Left renal pelvis (tissue), 4 donors: ENCODE measurements around the gene KIF13A. TPM values are rescaled to one million over a fixed set of nuclear protein-coding genes. Genes with fewer than 3 reads are reported as not detected.
"Not testable (repeated sequence)": the region's sequence is repeated elsewhere in the genome, so short reads cannot be mapped to it uniquely, and the experiment has no call there.

Experiments used
- DNase-seq, 4 donors: peaks; one replicate each; pipeline ENCODE4 v3.0.0-alpha.2; 2013; ENCODE audit warnings: low read depth in 4 of 4, low spot score in 3 of 4
- polyA plus RNA-seq, 4 donors: library from polyadenylated mRNA; unstranded; fragments of 120-200 nt; gene quantifications; one replicate each; pipeline ENCODE4 v1.2.1, GENCODE V29; 2013; ENCODE audit not compliant: insufficient read length in 4 of 4

KIF13A gene
- polyA plus RNA-seq, 4 donors, result 36.6 to 40.0 (median 36.9) TPM

DNA sequence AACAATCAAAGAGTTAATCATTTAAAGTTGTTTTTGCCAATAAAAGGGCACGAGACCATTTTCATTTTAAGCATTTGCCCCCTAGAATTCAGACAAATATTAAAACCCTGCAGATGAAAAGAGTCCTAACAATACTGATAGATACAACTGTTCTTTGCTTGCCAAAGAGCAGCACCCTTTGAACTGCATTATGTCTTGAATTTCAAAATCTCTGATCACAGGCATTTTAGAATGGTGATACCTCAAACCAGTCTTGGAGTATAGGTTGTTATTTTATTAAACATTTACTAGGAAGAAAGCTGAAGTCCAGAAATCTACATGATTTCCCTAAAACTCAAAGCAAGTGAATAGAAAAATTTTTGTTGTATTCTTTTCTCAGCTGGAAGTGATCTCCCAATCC is 108.7 kb downstream of the KIF13A start:
- DNase-seq, result no peak

DNA sequence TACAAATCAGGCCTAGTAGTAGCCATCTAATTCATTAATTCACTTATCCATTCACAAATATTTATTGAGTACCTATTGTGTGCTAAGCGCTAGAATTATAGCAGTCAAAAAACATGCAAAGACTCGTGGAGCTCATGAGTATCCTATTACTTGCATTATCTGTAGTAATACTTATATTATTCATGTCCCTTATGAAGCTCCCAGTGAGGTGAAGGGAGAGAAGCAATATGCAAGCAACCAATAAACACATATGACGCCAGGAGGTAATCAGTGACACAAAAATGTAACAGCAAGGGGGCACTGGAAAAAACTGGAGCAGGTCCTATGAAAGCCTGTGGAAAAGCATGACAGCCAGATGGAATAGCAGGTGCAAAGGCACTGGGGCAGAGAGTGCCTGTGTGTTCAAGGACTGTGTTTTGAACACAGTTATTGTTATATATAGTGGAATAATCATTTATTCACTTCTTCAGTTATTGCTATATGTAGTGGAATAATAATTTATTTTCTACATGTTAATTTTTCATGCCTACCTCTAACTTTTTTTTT is 109.5 kb downstream of the KIF13A start:
- DNase-seq, result no peak

DNA sequence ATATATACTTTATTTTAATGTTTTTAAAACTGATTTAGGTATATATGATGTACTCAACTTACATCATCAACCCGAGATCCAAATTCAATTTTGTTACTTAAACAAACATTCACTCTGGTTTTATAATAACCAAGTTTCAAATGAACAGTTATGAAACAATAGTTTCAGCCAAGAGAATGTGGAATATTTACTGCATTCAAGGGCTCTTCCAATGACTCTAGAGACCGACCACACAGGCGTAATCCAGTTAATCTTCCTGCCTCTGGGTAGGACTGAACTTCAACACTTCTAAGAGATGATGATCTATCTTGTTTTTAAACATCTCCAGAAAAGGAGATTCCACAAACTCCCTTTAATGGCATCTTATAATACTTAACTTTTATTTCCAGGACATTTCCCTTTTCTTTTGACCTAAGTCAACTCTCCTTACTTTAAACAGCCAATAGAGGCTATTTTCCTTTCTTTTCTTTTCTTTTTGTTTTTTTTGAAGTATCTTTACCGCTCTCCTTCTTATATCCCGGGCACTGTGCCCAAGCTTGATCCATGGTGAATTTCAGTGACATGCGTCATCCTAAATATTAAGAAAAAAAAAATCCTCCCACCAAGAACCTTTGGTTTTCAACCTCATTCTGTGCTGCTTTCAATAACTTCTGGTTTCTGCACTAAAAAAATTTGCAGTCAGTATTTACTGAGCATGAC is 110.1 kb downstream of the KIF13A start:
- DNase-seq, result no peak

DNA sequence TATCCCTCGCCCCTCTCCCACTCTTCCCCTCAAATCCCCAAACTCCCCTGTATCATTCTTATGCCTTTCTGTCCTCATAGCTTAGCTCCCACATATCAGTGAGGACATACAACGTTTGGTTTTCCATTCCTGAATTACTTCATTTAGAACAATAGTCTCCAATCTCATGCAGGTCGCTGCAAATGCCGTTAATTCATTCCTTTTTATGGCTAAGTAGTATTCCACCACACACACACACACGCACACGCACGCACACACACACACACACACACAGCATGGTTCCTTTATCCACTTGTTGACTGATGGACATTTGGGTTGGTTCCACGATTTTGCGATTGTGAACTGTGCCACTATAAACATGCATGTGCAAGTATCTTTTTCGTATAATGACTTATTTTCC is 112.7 kb downstream of the KIF13A start:
- DNase-seq, result no peak

DNA sequence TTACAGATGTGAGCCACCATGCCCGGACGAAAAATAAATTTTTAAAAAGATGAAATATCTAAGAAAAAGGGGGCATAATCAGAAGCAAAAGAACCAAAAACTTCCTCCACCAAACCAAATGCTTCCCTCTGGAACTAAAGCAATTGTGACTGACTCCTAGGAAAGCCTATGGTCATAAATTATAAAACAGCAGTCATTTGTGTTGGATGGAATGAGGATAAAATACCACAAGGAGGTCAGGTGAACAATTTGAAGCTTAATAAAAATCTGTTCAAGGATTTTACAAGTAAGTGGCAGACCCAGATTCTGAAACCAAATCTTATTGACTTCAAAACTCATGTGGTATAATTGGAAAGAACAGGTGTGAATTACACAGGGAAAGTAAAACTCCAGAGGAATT is 114.5 kb downstream of the KIF13A start:
- DNase-seq, result no peak

DNA sequence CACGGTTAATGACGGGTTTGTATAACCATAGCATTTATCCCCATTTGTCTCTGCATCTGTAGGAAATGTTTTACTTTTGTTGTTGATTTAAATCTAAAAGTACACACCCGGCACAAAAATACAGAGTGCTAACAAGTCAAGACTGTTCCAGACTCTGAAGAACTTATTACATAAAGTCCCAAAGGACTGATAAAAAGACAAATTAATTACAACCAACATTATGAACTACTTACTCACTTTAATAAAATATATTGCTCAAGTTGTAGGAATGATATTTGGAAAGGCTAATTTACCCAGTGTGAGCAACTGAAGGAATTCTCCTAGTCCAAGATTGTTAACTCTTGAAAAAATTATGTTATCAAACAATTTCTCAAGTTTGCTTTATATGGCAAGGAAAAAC is 115.6 kb downstream of the KIF13A start:
- DNase-seq, result no peak

DNA sequence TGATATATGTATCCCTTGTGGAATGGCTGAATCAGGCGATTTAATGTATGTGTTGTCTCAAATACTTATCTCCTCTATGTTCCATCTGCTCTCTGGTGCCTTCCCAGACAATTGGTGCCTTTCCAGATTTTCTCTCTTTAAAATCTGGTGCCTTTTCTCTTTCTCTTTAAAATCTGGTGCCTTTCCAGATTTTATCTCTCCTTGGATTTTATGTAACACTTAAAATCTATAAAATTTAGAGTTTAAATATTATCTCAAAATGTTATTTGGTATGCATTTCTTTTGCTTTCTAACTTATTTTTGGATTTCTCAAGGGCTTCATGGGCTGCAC is 116.3 kb downstream of the KIF13A start:
- DNase-seq, result no peak

DNA sequence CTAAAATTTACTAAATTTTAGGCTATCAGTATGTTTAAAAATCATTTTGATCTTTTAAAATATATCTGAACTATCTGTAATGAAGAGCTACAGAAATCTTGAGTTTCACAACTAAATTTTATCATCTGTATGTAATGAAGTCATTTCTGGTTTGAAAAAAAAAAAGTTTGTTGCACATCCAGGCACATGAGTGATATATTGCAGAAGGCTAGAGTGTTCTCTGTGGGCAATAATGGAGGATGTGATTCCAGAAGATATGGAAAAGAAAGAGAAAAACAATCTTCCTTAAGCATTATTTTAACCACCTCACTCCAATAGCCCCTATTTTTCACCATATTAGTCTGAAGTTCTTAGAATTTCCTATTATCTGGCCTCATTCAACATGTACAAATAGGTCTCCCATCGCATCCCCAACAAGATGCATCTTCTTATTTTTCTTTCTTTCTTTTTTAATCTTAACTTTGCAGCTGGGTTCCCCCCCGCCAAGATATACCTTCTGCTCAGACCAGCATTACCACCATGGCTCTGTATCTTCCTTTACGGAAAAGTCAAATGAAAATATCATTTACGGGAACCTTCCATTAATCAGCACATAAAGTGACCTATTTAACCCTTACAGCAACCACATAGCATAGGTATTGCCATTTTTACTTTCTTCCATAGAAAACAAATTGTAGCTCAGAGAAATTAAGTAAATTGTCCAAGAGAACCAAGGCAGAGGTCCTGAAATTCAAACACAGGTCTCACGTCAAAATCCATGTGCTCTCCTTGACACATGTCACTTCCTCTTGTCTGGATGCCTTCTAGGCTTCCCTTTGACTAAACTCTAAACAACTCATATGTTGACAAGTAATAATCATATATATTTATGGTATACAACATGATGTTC is 116.9 kb downstream of the KIF13A start:
- no peak for DNase-seq

DNA sequence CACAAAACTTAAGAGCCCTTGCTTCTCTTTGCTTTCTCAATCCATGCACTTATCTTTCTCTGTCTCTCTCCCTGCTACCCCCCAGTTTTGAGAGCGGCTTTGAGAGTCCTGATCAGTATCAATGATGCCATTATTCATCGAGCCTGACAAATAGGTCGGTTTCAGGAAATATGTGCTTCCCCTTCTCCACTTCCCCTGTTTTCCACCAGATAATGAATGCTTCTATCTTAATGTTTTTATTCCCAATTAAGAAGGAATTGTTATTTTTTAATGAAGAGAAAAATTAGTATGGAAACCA is 117.7 kb downstream of the KIF13A start:
- no peak for DNase-seq

DNA sequence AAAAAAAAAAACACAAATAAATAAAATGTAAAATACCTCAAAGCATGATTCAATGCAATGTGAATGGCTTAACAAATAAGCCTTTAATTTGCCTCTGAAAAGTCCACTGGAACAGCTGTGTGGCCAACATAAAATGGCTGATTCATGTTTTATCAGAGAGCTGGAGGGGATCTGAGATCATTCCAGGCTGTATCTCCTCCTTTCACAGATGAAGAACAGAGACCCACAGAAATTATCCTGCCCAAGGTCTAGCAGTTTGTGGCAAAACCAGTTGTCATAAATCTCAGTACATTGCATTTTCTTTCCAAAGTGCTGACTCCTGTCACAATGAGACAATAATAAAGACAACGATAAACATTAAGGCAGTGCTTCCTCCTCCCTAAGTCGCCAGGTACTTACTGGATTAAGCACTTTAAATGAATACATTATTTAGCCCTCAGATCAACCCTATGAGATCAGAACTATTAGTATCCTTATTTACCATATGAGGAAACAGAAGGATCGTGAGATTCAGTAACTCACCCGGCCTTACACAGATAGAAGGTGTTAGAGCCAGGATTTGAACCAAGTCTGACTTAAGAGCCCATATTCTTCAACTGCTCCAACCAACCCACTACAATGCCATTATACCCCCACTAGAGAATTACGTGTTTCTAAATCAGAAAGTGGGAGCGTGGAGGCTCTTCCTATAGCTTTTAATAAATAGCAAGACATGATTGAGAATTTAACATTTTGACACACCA is 118.3 kb downstream of the KIF13A start:
- no peak for DNase-seq

DNA sequence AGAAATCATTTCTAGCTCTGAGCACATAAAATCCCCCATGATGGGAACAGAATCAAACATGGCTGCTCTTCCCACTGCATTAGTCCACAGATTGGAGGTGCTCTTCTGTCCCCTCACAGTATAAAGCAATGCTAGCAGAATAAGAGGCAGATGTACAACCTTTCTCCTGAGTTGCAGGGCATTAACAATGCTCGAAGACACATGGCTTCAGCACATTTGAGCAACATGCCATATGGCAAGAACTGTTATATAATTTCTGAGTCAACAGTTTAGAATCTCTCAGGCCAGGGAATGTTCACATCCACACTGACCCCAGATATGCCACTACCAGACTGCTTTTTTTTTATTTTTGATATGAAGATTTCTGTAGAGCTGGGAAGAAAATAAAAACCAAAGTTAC is 119.6 kb downstream of the KIF13A start:
- DNase-seq, result no peak

DNA sequence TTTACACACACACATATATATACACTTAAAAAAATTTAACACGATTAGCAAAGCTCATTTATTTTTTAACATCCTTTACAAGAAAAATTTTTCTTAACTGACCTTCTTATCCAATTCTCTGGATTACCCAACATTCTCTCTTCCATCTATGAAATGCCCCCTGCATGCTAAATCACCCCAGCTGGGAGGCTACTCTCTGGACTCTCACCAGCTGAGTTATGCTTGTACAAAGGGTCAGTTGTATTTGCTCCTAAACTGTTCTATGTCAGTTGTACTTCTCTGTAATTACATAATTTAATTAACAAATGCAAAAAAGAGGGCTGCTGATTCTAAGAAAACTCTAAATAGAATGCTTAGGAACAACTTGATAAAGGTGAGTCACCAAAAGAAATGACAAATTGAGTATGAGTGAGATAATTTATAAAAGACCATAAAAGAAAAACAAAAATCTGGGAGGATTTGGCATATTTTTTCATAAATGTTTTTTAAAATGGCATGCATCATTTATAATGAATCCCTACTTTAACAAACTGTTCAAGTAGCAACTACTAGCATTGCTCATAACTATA is 120.5 kb downstream of the KIF13A start:
- DNase-seq, result no peak

DNA sequence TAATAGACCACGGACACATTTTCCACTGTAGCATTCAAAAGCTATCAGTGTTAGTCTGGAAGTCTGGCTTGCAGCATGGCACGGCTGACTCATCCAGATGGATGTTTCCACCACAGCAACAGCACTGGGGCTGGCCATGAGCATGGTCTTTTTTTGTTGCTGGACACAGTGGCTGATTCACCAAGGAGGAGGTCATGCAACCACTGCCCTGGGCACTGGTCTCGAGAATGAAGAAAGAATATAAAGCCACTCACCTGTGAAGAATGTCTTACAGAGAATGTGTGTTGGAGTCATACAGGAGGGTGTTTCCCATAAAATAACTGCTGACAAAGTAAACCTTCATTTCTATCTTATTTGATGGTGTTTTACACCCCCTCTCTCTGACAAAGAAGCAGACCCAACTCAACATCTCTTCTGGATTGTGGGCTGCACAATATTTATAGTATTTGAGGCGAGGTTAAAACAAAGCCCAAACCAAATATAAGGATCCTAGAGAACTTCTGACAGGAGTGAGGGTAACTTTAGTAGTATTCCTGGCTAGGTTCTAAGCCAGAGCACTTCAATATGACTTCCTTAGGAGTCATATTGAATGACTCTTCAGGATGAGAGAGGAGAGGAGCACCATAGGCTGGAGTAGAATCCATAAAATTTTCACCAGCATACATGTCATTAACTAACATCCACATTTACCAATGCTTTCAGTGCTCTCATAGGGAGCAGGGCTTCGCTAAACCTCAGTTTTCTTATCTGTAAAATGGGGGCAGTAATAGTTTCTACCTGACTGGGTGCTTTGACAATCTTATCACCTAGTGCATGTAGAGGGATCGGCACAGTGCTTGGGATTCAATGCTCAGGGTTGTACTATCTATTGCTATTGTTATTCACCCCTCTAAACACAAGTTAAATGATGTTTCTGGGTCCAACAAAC is 121.4 kb downstream of the KIF13A start:
- no peak for DNase-seq

DNA sequence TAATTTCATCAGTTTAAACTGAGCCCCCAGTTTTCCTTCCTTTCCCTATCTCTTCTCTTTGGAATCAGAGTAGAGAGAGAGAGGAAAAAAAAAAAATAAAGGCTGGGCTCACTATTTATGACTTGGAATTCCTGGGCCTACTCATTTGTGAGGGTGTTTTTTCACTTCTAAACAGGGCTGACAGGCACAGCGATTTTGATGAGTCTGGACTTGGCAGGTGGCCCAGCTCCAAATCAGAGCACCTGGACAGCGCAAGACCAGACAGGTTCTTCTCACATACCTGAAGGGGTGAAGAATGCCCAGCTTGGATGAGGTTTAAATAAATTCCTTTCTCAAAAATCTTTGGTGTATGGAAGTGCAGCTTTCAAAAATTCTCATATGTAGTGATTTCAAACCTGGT is 122.2 kb downstream of the KIF13A start:
- DNase-seq, result no peak

DNA sequence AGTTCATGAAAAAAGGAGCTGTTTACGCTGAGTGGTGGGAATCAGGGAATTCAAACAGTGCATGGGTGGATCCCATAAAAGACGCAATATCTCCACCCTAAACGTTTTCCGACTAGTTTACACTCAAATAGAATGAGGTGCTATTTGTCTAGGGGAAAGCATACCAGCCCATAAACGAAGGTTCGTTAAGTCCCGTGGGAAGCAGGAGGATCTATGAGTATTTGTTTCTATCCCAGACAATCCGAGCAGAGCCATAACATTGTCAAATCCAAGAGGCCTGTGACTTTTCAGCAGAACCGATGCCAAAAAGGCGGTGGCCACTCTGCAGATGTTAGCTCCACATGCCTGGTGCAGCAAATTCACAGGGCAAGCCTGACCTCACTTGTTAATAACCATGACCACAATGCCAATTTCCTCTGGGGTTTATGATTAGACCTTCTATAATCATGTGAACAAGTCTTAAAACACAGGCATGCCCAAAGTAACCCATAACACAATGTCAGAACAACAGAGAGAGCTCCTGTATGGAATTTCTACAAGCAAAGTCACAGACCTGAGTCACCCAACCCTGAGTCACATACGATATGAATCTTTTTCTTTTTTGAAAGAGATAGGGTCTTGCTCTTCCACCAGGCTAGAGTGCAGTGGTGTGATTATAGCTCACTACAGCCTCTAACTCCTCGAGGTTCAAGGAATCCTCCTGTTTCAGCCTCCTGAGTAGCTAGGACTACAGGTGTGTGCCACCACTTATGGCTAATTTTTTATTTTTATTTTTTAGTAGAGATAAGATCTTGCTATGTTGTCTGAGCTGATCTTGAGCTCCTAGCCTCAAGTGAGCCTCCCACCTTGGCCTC is 123.3 kb downstream of the KIF13A start:
- DNase-seq, result no peak

DNA sequence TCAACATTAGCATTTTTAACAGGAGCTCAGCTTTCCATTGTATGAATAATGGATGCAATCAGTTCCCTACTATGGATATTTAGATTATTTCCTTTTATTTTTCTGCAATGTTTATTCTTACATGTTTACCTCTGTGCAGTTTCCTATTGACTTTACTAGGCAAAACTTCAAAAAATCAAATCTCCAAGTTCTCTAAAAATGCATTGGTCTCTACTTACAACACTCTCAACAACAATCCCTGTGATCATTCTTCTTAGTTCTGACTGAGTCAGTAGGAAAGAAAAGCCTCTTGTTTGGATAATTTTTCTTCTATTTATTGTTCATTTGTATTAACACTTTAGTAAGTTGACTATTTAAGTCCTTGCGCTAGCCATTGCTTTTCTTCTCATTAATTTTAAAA is 126.1 kb downstream of the KIF13A start:
- DNase-seq, result no peak

DNA sequence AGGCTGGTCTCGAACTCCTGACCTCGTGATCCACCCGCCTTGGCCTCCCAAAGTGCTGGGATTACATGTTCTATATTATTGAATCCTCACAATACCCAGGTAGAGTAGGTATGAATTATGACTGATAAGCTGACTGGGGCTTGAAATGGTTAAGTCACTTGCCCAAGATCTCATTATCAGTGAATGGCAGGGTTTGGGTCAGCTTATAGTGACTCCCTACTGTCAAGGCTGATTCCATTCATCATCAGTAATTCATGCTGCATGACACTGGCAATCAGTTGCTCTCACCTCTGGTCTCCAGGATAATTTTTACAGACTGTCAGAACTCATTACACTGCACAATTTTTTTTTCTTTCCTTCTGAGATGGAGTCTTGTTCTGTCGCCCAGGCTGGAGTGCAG is 127.6 kb downstream of the KIF13A start:
- no peak for DNase-seq

DNA sequence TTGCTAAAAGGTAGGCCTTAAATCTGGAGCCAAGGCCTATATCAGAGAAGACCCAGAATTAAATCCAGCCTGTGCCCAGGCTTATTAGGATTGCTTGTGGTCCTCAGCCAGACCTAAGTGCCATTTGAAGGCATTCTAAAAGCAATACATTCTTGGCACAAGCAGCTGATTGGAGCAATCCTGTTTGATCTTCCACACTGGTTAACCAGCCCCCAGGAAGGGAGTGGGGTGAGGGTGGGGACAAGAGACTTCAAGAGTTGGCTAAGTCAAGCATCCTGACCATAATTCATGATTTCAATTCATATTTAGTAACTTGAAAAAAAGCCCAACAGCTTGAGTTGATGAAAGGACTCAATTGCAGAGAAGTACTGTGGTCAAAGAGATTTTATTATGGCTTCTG is 128.9 kb downstream of the KIF13A start:
- DNase-seq, result no peak

DNA sequence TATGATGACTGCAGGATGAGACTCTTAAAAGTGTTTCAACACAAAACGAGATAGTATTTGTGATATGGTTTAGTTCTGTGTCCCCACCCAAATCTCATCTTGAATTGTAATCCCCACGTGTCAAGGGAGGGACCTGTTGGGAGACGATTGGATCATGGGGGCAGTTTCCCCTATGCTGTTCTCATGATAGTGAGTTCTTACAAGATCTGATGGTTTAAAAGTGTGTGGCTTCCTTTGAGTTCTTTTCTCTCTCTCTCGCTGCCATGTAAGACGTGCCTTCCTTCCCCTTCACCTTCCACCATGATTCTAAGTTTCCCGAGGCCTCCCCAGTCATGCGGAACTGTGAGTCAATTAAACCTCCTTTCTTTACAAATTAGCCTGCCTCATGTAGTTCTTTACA is 130.2 kb downstream of the KIF13A start:
- DNase-seq, result not testable (repeated sequence)
